ENCODE data around the gene TBRG4. TPM values are rescaled to one million over a fixed set of nuclear protein-coding genes. Genes with fewer than 3 reads are reported as not detected.

Gene TBRG4
- polyA plus RNA-seq, 2 donors, result 38.3 to 41.6 TPM

- peaks cover 48 to 61% of the 10 kb centered on the region in 2 donors for H3K36me3 ChIP-seq (ENCODE audit: control insufficient read depth in 2 of 2, insufficient read depth in 2 of 2, low read length in 1 of 2)
- peaks cover 7 to 8% of the 10 kb centered on the region in 2 donors for H3K4me1 ChIP-seq (ENCODE audit: control insufficient read depth in 2 of 2, insufficient read depth in 2 of 2, low read length in 1 of 2)
- H3K27me3 ChIP-seq (ENCODE audit: control insufficient read depth in 1 of 2, insufficient read depth in 2 of 2, low read length in 2 of 2), result no peaks in the 10 kb centered on the region
- peaks cover 0 to 3% of the 10 kb centered on the region in 2 donors for H3K9me3 ChIP-seq (ENCODE audit: control insufficient read depth in 2 of 2, insufficient read depth in 1 of 2, low read depth in 1 of 2, low read length in 1 of 2)
- no peak overlapping the region for H3K27ac ChIP-seq (ENCODE audit: low read depth in 2 of 2, low read length in 1 of 2)
- 76 to 91% methylated on average over 8 of the region's 8 CpGs for WGBS, 2 donors
- H3K4me3 ChIP-seq (ENCODE audit: low read depth in 1 of 2, low read length in 2 of 2), result no peak overlapping the region
Observed at GRCh38 chr7:45106820-45107219, 4.7 kb downstream of the TBRG4 start.

- H3K4me1 ChIP-seq (ENCODE audit: control insufficient read depth in 2 of 2, insufficient read depth in 2 of 2, low read length in 1 of 2), result peaks cover 7 to 8% of the 10 kb centered on the region in 2 donors
- H3K27me3 ChIP-seq (ENCODE audit: control insufficient read depth in 1 of 2, insufficient read depth in 2 of 2, low read length in 2 of 2), result no peaks in the 10 kb centered on the region
- peaks cover 59 to 72% of the 10 kb centered on the region in 2 donors for H3K36me3 ChIP-seq (ENCODE audit: control insufficient read depth in 2 of 2, insufficient read depth in 2 of 2, low read length in 1 of 2)
- H3K9me3 ChIP-seq (ENCODE audit: control insufficient read depth in 2 of 2, insufficient read depth in 1 of 2, low read depth in 1 of 2, low read length in 1 of 2), result peaks cover 0 to 3% of the 10 kb centered on the region in 2 donors
- H3K27ac ChIP-seq (ENCODE audit: low read depth in 2 of 2, low read length in 1 of 2), result no peak overlapping the region
- no peak overlapping the region for H3K4me3 ChIP-seq (ENCODE audit: low read depth in 1 of 2, low read length in 2 of 2)
- 92 to 94% methylated on average over 8 of the region's 8 CpGs for WGBS, 2 donors
Observed at GRCh38 chr7:45105588-45106188, 5.8 kb downstream of the TBRG4 start.

- H3K36me3 ChIP-seq (ENCODE audit: control insufficient read depth in 2 of 2, insufficient read depth in 2 of 2, low read length in 1 of 2), result peaks cover 65 to 79% of the 10 kb centered on the region in 2 donors
- H3K27me3 ChIP-seq (ENCODE audit: control insufficient read depth in 1 of 2, insufficient read depth in 2 of 2, low read length in 2 of 2), result no peaks in the 10 kb centered on the region
- peaks cover 0 to 3% of the 10 kb centered on the region in 2 donors for H3K9me3 ChIP-seq (ENCODE audit: control insufficient read depth in 2 of 2, insufficient read depth in 1 of 2, low read depth in 1 of 2, low read length in 1 of 2)
- H3K4me1 ChIP-seq (ENCODE audit: control insufficient read depth in 2 of 2, insufficient read depth in 2 of 2, low read length in 1 of 2), result peaks cover 8 to 11% of the 10 kb centered on the region in 2 donors
- WGBS, 2 donors, result 94% methylated on average over 12 of the region's 12 CpGs
- H3K4me3 ChIP-seq (ENCODE audit: low read depth in 1 of 2, low read length in 2 of 2), result no peak overlapping the region
- no peak overlapping the region for H3K27ac ChIP-seq (ENCODE audit: low read depth in 2 of 2, low read length in 1 of 2)
Observed at GRCh38 chr7:45104844-45105587, 6.5 kb downstream of the TBRG4 start.

GRCh38 chr7:45103958-45104843 is 7.3 kb downstream of the TBRG4 start:
- WGBS, 2 donors, result 92 to 93% methylated on average over 16 to 17 of the region's 17 CpGs
- Histone ChIP-seq H3K4me1 (ENCODE audit: control insufficient read depth in 2 of 2, insufficient read depth in 2 of 2, low read length in 1 of 2) (peaks cover 12 to 16% of the 10 kb centered on the region in 2 donors), H3K27ac (ENCODE audit: low read depth in 2 of 2, low read length in 1 of 2) (no peak overlapping the region), H3K4me3 (ENCODE audit: low read depth in 1 of 2, low read length in 2 of 2) (no peak overlapping the region), H3K36me3 (ENCODE audit: control insufficient read depth in 2 of 2, insufficient read depth in 2 of 2, low read length in 1 of 2) (peaks cover 72 to 87% of the 10 kb centered on the region in 2 donors), H3K27me3 (ENCODE audit: control insufficient read depth in 1 of 2, insufficient read depth in 2 of 2, low read length in 2 of 2) (no peaks in the 10 kb centered on the region), H3K9me3 (ENCODE audit: control insufficient read depth in 2 of 2, insufficient read depth in 1 of 2, low read depth in 1 of 2, low read length in 1 of 2) (peaks cover 0 to 3% of the 10 kb centered on the region in 2 donors)

GRCh38 chr7:45102785-45103712 is 8.4 kb downstream of the TBRG4 start:
- Histone ChIP-seq H3K4me1 (ENCODE audit: control insufficient read depth in 2 of 2, insufficient read depth in 2 of 2, low read length in 1 of 2) (peaks cover 6 to 9% of the 10 kb centered on the region in 2 donors), H3K27ac (ENCODE audit: low read depth in 2 of 2, low read length in 1 of 2) (no peak overlapping the region), H3K9me3 (ENCODE audit: control insufficient read depth in 2 of 2, insufficient read depth in 1 of 2, low read depth in 1 of 2, low read length in 1 of 2) (peaks cover 0 to 3% of the 10 kb centered on the region in 2 donors), H3K4me3 (ENCODE audit: low read depth in 1 of 2, low read length in 2 of 2) (no peak overlapping the region), H3K36me3 (ENCODE audit: control insufficient read depth in 2 of 2, insufficient read depth in 2 of 2, low read length in 1 of 2) (peaks cover 68 to 80% of the 10 kb centered on the region in 2 donors), H3K27me3 (ENCODE audit: control insufficient read depth in 1 of 2, insufficient read depth in 2 of 2, low read length in 2 of 2) (no peaks in the 10 kb centered on the region)
- 84 to 89% methylated on average over 14 of the region's 14 CpGs for WGBS, 2 donors

- Histone ChIP-seq H3K36me3 (ENCODE audit: control insufficient read depth in 2 of 2, insufficient read depth in 2 of 2, low read length in 1 of 2) (peaks cover 59 to 71% of the 10 kb centered on the region in 2 donors), H3K9me3 (ENCODE audit: control insufficient read depth in 2 of 2, insufficient read depth in 1 of 2, low read depth in 1 of 2, low read length in 1 of 2) (peaks cover 0 to 3% of the 10 kb centered on the region in 2 donors), H3K4me3 (ENCODE audit: low read depth in 1 of 2, low read length in 2 of 2) (no peak overlapping the region), H3K4me1 (ENCODE audit: control insufficient read depth in 2 of 2, insufficient read depth in 2 of 2, low read length in 1 of 2) (peaks cover 4 to 9% of the 10 kb centered on the region in 2 donors), H3K27me3 (ENCODE audit: control insufficient read depth in 1 of 2, insufficient read depth in 2 of 2, low read length in 2 of 2) (no peaks in the 10 kb centered on the region), H3K27ac (ENCODE audit: low read depth in 2 of 2, low read length in 1 of 2) (no peak overlapping the region)
- WGBS, 2 donors, result 91 to 97% methylated on average over 10 to 12 of the region's 12 CpGs
Observed at GRCh38 chr7:45101748-45102147, 9.7 kb downstream of the TBRG4 start.

- Histone ChIP-seq H3K4me3 (ENCODE audit: low read depth in 1 of 2, low read length in 2 of 2) (no peak overlapping the region), H3K27me3 (ENCODE audit: control insufficient read depth in 1 of 2, insufficient read depth in 2 of 2, low read length in 2 of 2) (no peaks in the 10 kb centered on the region), H3K36me3 (ENCODE audit: control insufficient read depth in 2 of 2, insufficient read depth in 2 of 2, low read length in 1 of 2) (peaks cover 57 to 69% of the 10 kb centered on the region in 2 donors), H3K4me1 (ENCODE audit: control insufficient read depth in 2 of 2, insufficient read depth in 2 of 2, low read length in 1 of 2) (peaks cover 4 to 9% of the 10 kb centered on the region in 2 donors), H3K27ac (ENCODE audit: low read depth in 2 of 2, low read length in 1 of 2) (no peak overlapping the region), H3K9me3 (ENCODE audit: control insufficient read depth in 2 of 2, insufficient read depth in 1 of 2, low read depth in 1 of 2, low read length in 1 of 2) (peaks cover 0 to 3% of the 10 kb centered on the region in 2 donors)
- 89% methylated on average over 13 of the region's 13 CpGs for WGBS, 2 donors
Observed at GRCh38 chr7:45100761-45101480, 10.6 kb downstream of the TBRG4 start.

- Histone ChIP-seq H3K9me3 (ENCODE audit: control insufficient read depth in 2 of 2, insufficient read depth in 1 of 2, low read depth in 1 of 2, low read length in 1 of 2) (peaks cover 0 to 3% of the 10 kb centered on the region in 2 donors), H3K27me3 (ENCODE audit: control insufficient read depth in 1 of 2, insufficient read depth in 2 of 2, low read length in 2 of 2) (no peaks in the 10 kb centered on the region), H3K36me3 (ENCODE audit: control insufficient read depth in 2 of 2, insufficient read depth in 2 of 2, low read length in 1 of 2) (peaks cover 49 to 61% of the 10 kb centered on the region in 2 donors), H3K4me3 (ENCODE audit: low read depth in 1 of 2, low read length in 2 of 2) (no peak overlapping the region), H3K27ac (ENCODE audit: low read depth in 2 of 2, low read length in 1 of 2) (peak overlapping the region; percentile 9 to 48), H3K4me1 (ENCODE audit: control insufficient read depth in 2 of 2, insufficient read depth in 2 of 2, low read length in 1 of 2) (peaks cover 4 to 9% of the 10 kb centered on the region in 2 donors)
- 83 to 85% methylated on average over 16 of the region's 16 CpGs for WGBS, 2 donors
Observed at GRCh38 chr7:45099891-45100760, 11.4 kb downstream of the TBRG4 start.
